Stomach smooth muscle (tissue), 2 donors: ENCODE measurements around the gene CHRNA4.
"Not testable (repeated sequence)": the region's sequence is repeated elsewhere in the genome, so short reads cannot be mapped to it uniquely, and the experiment has no call there.

ENCODE experiments used
- H3K27ac ChIP-seq: one replicate; pipeline ENCODE4 v1.7.0; 2013; ENCODE audit warnings: mild to moderate bottlenecking, low read length, inconsistent platforms
- H3K27me3 ChIP-seq, 2 donors: one replicate each; pipeline ENCODE4 v1.7.0; 2013; ENCODE audit warnings: low read length in 2 of 2; ENCODE audit not compliant: insufficient read depth in 2 of 2, control insufficient read depth in 1 of 2
- H3K36me3 ChIP-seq, 2 donors: one replicate each; pipeline ENCODE4 v1.7.0; 2013; ENCODE audit warnings: low read length in 2 of 2; ENCODE audit not compliant: control insufficient read depth in 2 of 2, insufficient read depth in 2 of 2
- H3K4me1 ChIP-seq: one replicate; pipeline ENCODE4 v1.7.0; 2013; ENCODE audit warnings: low read length; ENCODE audit not compliant: control insufficient read depth, insufficient read depth
- H3K4me3 ChIP-seq, 2 donors: one replicate each; pipeline ENCODE4 v1.7.0; 2013; ENCODE audit warnings: low read length in 2 of 2
- H3K9ac ChIP-seq, 2 donors: one replicate each; pipeline ENCODE4 v1.7.0; 2013; ENCODE audit warnings: low read length in 2 of 2, mild to moderate bottlenecking in 1 of 2
- H3K9me3 ChIP-seq, 2 donors: one replicate each; pipeline ENCODE4 v1.7.0; 2013; ENCODE audit warnings: low read length in 2 of 2; ENCODE audit not compliant: control insufficient read depth in 2 of 2
- donor health status: healthy.
- donor health status: Pancreatic carcinoma.

The CHRNA4 gene

DNA sequence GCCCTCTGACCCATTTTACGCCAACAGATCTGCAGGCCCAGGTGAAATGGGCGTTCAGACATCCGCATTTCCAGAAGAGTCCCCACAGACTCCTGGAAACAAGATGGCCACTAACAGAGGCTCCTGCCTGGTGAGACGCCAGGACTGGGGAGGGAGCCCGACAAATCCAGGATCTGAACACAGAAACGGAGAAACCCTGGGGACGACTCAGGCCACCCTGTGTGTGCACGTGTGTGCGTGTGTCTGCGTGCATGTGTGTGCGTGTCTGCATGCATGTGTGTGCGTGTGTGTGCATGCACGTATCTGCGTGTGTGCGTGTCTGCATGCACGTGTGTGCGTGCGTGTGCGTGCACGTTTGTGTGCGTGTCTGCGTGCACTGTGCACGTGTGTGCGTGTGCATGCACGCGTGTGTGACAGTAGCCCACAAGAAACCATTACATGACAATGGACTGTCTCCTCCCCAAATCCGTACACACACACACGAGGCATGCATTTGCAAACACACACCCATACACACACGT, 24.9 kb downstream of the CHRNA4 start:
- H3K27me3 ChIP-seq: peaks cover 10 to 31% of the 10 kb centered on the region in 2 donors
- H3K4me1 ChIP-seq: no peaks in the 10 kb centered on the region
- no peak overlapping the region for H3K4me3 ChIP-seq
- no peaks in the 10 kb centered on the region for H3K36me3 ChIP-seq
- no peak overlapping the region for H3K9ac ChIP-seq
- no peak overlapping the region for H3K27ac ChIP-seq
- H3K9me3 ChIP-seq: peaks cover 0 to 6% of the 10 kb centered on the region in 2 donors

DNA sequence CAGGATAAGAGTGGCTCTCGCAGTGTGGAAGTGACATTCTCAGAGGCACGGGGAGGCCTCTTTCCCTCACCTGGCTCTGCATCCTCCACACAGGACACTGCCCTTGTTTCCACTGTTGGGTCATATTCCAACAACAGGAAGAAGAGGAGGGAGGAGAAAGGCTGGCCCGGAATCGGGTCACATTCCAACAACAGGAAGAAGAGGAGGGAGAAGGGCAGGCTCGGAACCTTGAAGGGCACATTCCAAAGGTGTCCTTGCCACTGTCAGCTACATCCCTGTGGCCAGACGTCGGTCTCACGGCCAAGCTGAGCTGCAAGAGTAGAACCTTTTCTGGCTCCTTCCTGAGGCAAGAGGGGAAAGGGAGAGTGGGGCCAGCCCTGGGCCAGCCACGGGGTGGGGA, 25.4 kb downstream of the CHRNA4 start:
- Histone ChIP-seq H3K4me1 (no peaks in the 10 kb centered on the region), H3K9ac (no peak overlapping the region), H3K27me3 (peaks cover 10 to 31% of the 10 kb centered on the region in 2 donors), H3K27ac (no peak overlapping the region), H3K36me3 (no peaks in the 10 kb centered on the region), H3K4me3 (no peak overlapping the region), H3K9me3 (peaks cover 0 to 6% of the 10 kb centered on the region in 2 donors)

DNA sequence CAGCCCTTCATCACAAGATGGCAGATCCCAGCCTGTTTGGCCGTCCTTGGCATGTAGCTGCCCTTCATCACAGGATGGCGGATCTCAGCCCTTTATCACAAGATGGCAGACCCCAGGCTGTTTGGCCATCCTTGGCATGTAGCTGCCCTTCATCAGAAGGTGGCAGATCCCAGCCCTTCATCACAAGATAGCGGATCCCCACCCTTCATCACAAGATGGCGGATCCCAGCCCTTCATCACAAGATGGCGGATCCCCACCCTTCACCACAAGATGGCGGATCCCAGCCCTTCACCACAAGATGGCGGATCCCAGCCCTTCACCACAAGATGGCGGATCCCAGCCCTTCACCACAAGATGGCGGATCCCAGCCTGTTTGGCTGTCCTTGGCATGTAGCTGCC, 26.1 kb downstream of the CHRNA4 start:
- H3K9ac ChIP-seq, H3K36me3 ChIP-seq, H3K9me3 ChIP-seq, H3K4me3 ChIP-seq, H3K4me1 ChIP-seq, H3K27ac ChIP-seq: not testable (repeated sequence)
- H3K27me3 ChIP-seq: peaks cover 10 to 31% of the 10 kb centered on the region in 2 donors

DNA sequence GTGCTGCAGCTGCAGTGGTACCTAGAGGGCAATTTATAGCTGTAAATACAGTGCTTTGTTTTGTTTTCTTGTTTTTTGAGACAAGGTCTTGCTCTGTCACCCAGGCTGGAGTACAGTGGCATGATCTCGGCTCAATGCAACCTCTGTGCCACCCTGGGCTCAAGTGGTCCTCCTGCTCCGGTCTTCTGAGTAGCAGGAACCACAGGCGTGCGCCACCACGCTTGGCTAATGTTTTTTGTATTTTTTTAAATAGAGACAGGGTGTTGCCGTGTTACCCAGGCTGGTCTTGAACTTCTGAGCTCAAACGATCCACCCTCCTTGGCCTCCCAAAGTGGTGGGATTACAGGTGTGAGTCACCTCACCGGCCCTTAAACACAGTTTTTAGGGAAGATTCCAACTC, 26.8 kb downstream of the CHRNA4 start:
- Histone ChIP-seq H3K9me3 (peaks cover 0 to 6% of the 10 kb centered on the region in 2 donors), H3K27me3 (peaks cover 10 to 31% of the 10 kb centered on the region in 2 donors), H3K36me3 (no peaks in the 10 kb centered on the region), H3K27ac (no peak overlapping the region), H3K4me3 (no peak overlapping the region), H3K4me1 (no peaks in the 10 kb centered on the region), H3K9ac (no peak overlapping the region)

DNA sequence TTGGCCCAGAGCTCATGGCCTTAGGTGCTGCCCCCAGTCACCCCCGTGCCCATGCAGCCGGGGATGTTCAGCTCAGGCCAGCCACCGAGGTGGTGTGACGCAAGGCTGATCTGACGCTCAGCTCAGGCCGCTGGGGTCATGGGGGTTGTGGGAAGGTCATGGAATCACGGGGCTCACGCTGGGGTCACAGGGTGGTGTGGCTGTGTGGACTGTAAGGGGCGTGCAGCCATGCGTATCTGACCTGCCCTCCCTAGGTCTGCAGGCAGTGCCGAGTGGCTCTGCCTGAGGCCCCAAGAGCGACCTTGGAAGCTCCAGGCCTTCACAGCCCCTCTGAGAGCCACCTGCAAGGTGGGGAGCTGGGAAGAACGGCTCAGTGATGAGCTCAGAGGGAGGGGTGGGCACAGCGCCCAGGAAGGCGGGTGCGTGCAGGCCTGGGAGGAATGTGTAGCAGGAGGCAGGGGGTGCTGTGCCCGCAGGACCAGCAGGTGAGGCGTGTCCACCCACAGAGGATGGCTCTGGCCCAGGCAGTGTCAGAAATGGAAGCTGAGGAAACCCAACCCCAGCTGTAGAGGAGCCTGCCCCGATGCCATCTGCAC, 27.8 kb downstream of the CHRNA4 start:
- H3K9ac ChIP-seq: no peak overlapping the region
- peaks cover 0 to 6% of the 10 kb centered on the region in 2 donors for H3K9me3 ChIP-seq
- peaks cover 10 to 33% of the 10 kb centered on the region in 2 donors for H3K27me3 ChIP-seq
- H3K4me1 ChIP-seq: no peaks in the 10 kb centered on the region
- H3K4me3 ChIP-seq: no peak overlapping the region
- no peaks in the 10 kb centered on the region for H3K36me3 ChIP-seq
- H3K27ac ChIP-seq: no peak overlapping the region

DNA sequence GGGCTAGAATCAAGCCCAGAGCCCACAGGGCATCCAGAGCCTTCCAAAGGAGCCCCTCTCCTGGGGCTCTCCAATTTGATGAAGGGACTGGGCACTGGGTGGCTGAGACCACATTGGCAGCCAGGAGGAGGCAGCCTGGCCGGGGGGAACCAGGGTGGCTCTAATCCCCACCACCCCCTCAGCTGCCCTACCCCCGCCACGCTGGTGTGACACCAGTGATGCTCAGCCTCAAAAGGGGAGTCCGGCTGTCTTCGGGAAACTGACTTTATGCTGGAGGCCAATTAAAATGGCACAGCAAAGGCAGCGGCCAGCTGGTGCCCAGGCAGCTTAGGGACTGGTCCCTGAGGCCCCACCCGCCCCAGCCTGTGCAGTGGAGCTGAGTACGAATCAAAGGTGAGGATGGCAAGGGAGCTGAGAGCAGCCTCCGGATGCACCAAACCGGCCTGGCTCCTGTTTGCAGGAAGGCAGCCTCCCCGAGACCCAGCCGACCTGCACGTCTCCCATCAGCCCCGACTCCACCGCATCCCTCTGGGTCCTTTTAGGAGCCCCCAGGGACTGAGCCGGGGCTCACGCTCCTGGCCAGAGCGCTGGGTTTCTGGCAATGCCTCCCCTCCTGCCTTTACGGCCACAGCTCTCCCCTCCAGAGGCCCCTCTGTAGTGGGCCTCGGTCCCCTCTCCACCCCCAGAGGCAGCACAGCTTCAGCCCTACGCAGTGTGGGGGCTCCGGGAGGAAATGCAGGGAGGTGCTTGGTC, 28.5 kb downstream of the CHRNA4 start:
- peaks cover 7 to 32% of the 10 kb centered on the region in 2 donors for H3K27me3 ChIP-seq
- H3K9ac ChIP-seq: no peak overlapping the region
- H3K27ac ChIP-seq: no peak overlapping the region
- H3K9me3 ChIP-seq: peaks cover 0 to 6% of the 10 kb centered on the region in 2 donors
- no peak overlapping the region for H3K4me3 ChIP-seq
- no peaks in the 10 kb centered on the region for H3K4me1 ChIP-seq
- H3K36me3 ChIP-seq: no peaks in the 10 kb centered on the region

DNA sequence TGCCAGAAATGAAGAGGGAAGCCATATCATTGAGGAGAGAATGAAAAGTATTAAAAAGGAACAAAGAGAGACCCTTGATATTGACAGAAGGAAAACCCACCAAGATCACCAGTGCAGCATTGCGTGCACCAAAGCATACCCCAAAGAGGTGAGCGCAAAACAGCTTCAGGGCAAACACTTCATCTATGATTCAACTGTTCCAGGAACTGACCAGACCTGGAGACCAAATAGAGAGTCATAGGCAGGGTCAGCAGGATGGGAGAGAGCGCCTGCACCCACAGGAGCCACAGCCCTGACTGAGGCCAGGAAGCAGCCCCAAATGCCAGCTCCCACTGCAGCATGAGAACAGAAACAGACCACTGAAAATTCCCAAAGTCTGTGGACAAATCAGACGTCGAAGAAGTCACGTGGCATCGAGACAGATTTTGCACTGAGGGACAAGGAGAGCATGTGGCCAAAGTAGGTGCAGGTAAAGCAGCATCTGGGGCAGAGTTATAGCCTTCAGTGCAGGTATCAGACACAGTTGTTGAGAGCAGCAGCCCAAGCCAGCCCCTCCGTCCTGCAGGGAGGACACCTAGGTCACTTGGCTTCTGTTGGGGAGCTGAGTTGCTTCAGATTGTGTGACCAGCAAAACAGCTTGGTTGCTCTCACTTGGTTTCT, 29.3 kb downstream of the CHRNA4 start:
- peaks cover 0 to 6% of the 10 kb centered on the region in 2 donors for H3K9me3 ChIP-seq
- H3K36me3 ChIP-seq: no peaks in the 10 kb centered on the region
- no peak overlapping the region for H3K9ac ChIP-seq
- H3K4me1 ChIP-seq: no peaks in the 10 kb centered on the region
- no peak overlapping the region for H3K27ac ChIP-seq
- H3K4me3 ChIP-seq: no peak overlapping the region
- peaks cover 4 to 32% of the 10 kb centered on the region in 2 donors for H3K27me3 ChIP-seq

DNA sequence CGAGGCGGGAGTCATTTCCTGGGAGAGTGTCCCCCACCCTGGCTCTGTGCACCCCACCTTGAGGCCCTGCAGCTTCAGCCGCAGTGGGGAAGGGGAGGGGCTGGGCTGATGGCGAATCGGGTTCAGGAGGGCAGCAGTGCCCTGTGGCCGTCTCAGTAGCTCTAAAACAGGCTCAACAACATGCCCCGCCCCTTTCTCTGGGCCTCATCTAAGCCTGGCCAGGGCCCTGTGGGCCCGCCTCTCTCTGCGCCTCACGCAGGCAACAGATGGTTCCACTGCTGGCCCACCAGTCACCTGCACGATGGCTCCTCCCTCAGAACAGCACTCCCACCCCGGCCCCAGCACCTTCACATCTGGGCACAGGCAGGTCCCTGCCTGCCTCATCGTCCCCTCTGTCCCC, 30.2 kb downstream of the CHRNA4 start:
- peaks cover 4 to 29% of the 10 kb centered on the region in 2 donors for H3K27me3 ChIP-seq
- H3K36me3 ChIP-seq: no peaks in the 10 kb centered on the region
- H3K9ac ChIP-seq: no peak overlapping the region
- peaks cover 0 to 6% of the 10 kb centered on the region in 2 donors for H3K9me3 ChIP-seq
- H3K27ac ChIP-seq: no peak overlapping the region
- H3K4me1 ChIP-seq: no peaks in the 10 kb centered on the region
- no peak overlapping the region for H3K4me3 ChIP-seq

DNA sequence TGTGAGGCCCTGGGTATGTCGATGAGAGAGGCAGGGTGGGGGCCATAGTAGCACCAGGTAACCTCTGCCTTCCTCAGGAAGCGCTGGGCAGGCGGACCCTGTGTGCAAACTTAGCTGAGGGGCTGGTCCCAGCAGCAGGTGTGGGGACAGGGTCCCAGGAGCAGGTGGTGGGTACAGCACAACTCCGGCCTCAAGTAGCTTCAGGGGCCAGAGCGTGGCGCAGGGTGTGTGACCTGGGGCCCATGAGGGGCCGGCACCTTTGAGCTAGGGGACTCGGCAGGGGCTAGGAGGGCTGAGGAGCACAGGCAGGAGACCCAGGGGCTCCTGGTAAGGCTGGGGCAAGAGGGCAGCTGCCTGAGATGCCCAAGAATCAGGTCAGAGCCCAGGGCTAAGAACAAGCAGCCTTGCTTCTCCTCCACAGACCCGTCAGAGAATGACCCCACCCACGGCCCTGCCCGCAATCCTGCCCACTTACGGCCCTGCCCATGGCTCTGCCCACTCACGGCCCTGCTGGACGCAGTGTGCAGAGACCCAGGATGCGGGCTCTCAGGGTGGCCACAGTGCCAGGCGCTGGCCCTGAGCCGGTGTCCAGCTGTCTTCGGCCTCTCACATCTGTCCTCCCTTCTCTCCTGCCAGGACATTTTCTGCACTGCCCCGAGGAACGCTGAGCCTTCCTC, 30.9 kb downstream of the CHRNA4 start:
- H3K27ac ChIP-seq: no peak overlapping the region
- H3K4me1 ChIP-seq: no peaks in the 10 kb centered on the region
- H3K9ac ChIP-seq: no peak overlapping the region
- H3K4me3 ChIP-seq: no peak overlapping the region
- H3K27me3 ChIP-seq: peaks cover 4 to 25% of the 10 kb centered on the region in 2 donors
- no peaks in the 10 kb centered on the region for H3K36me3 ChIP-seq
- peaks cover 0 to 6% of the 10 kb centered on the region in 2 donors for H3K9me3 ChIP-seq

DNA sequence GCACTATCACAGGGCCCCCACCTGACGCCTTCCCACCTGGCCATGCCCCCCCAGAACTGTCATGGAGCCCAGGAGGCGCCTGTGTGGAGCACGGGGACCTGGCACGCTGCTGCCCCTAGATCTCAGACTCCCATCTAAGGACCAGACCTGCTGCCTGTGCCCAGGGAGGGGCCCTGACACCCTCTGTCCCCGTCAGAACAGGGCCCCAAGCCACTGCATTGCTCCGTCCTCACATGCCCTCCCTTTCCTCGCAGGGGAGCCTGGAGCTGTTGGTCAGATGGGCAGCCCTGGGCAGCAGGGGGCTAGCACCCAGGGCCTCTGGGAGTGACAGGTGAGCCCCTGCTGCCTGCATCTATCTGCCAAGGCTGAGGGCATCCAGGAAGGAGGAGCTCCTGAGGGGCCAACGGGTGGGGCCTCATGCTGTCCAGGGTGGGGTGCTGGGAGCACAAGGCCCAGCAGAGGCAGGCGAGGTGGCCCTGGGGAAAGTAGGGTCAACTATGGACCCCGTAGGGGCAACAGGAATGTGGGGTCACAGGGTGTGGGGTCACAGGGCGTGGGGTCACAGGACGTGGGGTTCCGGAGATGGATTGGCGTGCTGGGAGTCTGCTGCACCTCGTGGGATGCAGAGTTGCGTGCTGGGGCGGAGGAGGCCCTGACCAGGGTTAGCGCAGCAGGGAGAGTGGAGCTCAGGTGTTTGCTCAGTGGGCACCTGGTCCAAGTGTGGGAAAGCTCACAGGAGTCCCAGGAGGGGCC, 31.6 kb downstream of the CHRNA4 start:
- no peak overlapping the region for H3K9ac ChIP-seq
- no peak overlapping the region for H3K4me3 ChIP-seq
- H3K27me3 ChIP-seq: peaks cover 4 to 25% of the 10 kb centered on the region in 2 donors
- H3K9me3 ChIP-seq: peaks cover 0 to 6% of the 10 kb centered on the region in 2 donors
- H3K27ac ChIP-seq: no peak overlapping the region
- no peaks in the 10 kb centered on the region for H3K4me1 ChIP-seq
- H3K36me3 ChIP-seq: no peaks in the 10 kb centered on the region
